ENCODE measurements around the gene INHBC. TPM values are rescaled to one million over a fixed set of nuclear protein-coding genes. Genes with fewer than 3 reads are reported as not detected.
"Not testable (repeated sequence)": the region's sequence is repeated elsewhere in the genome, so short reads cannot be mapped to it uniquely, and the experiment has no call there.

INHBC gene
- total RNA-seq, 2 donors from 2014 or later, result not detected

- no peaks in the 10 kb centered on the region for H3K36me3 ChIP-seq
- TF ChIP-seq CTCF (IDR thresholded peaks at IDR 0.05), result no peak
- no peak for DNase-seq
- intact Hi-C loops (cut with DNase I), result no loop called here
- no peak overlapping the region for H3K9ac ChIP-seq (ENCODE audit: low read depth in 2 of 2, low read length in 2 of 2)
- no peaks in the 10 kb centered on the region for H3K4me1 ChIP-seq
- no peaks in the 10 kb centered on the region for H3K9me3 ChIP-seq
- no peaks in the 10 kb centered on the region for H3K27me3 ChIP-seq
- H3K4me3 ChIP-seq, result no peak overlapping the region
- no peak overlapping the region for H3K27ac ChIP-seq
Observed at GRCh38 chr12:57404966-57405640, 29.5 kb upstream of the INHBC start.

GRCh38 chr12:57410534-57410933 is 24.1 kb upstream of the INHBC start:
- Histone ChIP-seq H3K27ac (no peak overlapping the region), H3K9ac (ENCODE audit: low read depth in 2 of 2, low read length in 2 of 2) (no peak overlapping the region), H3K27me3 (no peaks in the 10 kb centered on the region), H3K4me3 (no peak overlapping the region), H3K36me3 (no peaks in the 10 kb centered on the region), H3K9me3 (no peaks in the 10 kb centered on the region), H3K4me1 (no peaks in the 10 kb centered on the region)
- intact Hi-C loops (cut with DNase I), result no loop called here
- no peak for DNase-seq
- no peak for TF ChIP-seq CTCF (IDR thresholded peaks at IDR 0.05)

- H3K9me3 ChIP-seq; intact Hi-C loops (cut with DNase I); H3K4me1 ChIP-seq; H3K27me3 ChIP-seq; H3K4me3 ChIP-seq; H3K36me3 ChIP-seq; H3K9ac ChIP-seq (ENCODE audit: low read depth in 2 of 2, low read length in 2 of 2); H3K27ac ChIP-seq; DNase-seq: not testable (repeated sequence)
Observed at GRCh38 chr12:57414160-57414559, 20.4 kb upstream of the INHBC start.

- TF ChIP-seq CTCF (IDR thresholded peaks at IDR 0.05), result no peak
- Histone ChIP-seq H3K27me3 (no peaks in the 10 kb centered on the region), H3K9me3 (no peaks in the 10 kb centered on the region), H3K4me1 (no peaks in the 10 kb centered on the region), H3K4me3 (no peak overlapping the region), H3K27ac (no peak overlapping the region), H3K36me3 (no peaks in the 10 kb centered on the region), H3K9ac (ENCODE audit: low read depth in 2 of 2, low read length in 2 of 2) (no peak overlapping the region)
- DNase-seq, result no peak
- intact Hi-C loops (cut with DNase I), result no loop called here
Observed at GRCh38 chr12:57415088-57415487, 19.5 kb upstream of the INHBC start.

- Histone ChIP-seq H3K27ac (no peak overlapping the region), H3K4me1 (no peaks in the 10 kb centered on the region), H3K27me3 (no peaks in the 10 kb centered on the region), H3K36me3 (no peaks in the 10 kb centered on the region), H3K9me3 (no peaks in the 10 kb centered on the region), H3K9ac (ENCODE audit: low read depth in 2 of 2, low read length in 2 of 2) (no peak overlapping the region), H3K4me3 (no peak overlapping the region)
- intact Hi-C loops (cut with DNase I), result no loop called here
- TF ChIP-seq CTCF (IDR thresholded peaks at IDR 0.05), result no peak
- no peak for DNase-seq
Observed at GRCh38 chr12:57416039-57416996, 18.3 kb upstream of the INHBC start.

GRCh38 chr12:57418255-57418654 is 16.3 kb upstream of the INHBC start:
- no peaks in the 10 kb centered on the region for H3K36me3 ChIP-seq
- intact Hi-C loops (cut with DNase I), result no loop called here
- no peak overlapping the region for H3K27ac ChIP-seq
- DNase-seq, result no peak
- TF ChIP-seq CTCF (IDR thresholded peaks at IDR 0.05), result no peak
- H3K27me3 ChIP-seq, result no peaks in the 10 kb centered on the region
- no peaks in the 10 kb centered on the region for H3K9me3 ChIP-seq
- no peak overlapping the region for H3K4me3 ChIP-seq
- no peak overlapping the region for H3K9ac ChIP-seq (ENCODE audit: low read depth in 2 of 2, low read length in 2 of 2)
- no peaks in the 10 kb centered on the region for H3K4me1 ChIP-seq
